ENCODE results near the gene ATP6AP2.
"Not testable (repeated sequence)": the region's sequence is repeated elsewhere in the genome, so short reads cannot be mapped to it uniquely, and the experiment has no call there.

The ATP6AP2 gene, protein sequence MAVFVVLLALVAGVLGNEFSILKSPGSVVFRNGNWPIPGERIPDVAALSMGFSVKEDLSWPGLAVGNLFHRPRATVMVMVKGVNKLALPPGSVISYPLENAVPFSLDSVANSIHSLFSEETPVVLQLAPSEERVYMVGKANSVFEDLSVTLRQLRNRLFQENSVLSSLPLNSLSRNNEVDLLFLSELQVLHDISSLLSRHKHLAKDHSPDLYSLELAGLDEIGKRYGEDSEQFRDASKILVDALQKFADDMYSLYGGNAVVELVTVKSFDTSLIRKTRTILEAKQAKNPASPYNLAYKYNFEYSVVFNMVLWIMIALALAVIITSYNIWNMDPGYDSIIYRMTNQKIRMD

GRCh38 chrX:40580537-40581335 is at the start of gene ATP6AP2:
Gene ATP6AP2 (plus strand): TSS chrX:40580970. CDS start chrX:40581066, 96 bp downstream.
- peak; percentile 83 for DNase-seq

- no peak for DNase-seq
Measured at GRCh38 chrX:40531056-40531826, 49.5 kb upstream of the ATP6AP2 start.

DNA sequence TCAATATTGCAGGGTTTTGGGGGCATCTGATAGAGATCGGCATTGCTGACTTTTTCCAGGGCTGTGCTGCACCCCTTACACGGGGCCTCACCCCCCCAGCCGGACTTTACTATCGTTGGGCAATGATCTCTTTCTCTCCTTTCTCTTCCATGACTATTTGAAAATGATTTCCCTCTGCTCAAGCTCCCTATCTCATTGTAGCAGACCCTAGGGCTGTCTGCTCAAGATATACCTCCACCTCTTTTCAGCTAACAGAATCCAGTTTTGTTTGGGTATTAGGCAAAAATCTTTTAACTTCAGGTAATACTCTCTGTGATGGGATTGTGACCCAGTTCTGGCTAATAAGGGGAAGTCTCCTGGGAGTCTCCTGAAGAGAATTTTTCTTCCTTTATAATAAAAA is 43.5 kb upstream of the ATP6AP2 start:
- DNase-seq: no peak

DNA sequence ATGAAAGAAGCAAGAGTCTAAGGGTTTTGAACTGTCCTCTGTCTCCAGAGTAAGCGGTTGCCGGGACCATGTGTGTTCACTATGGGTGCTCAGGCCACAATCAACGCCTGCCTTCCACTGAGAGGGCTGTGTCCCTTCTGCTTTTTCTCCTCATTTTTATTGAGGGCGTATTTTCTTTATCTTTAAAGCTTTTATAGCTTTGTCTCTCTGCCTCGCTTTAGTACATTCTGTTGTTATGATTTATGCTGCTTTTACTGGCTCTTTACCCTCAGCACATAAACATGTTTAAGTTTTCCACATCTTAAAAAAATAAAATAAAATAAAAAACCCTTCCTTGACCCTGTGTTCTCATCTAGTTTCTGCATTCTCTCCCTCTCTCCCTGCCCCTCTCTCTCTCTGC is 42.4 kb upstream of the ATP6AP2 start:
- DNase-seq: no peak

DNA sequence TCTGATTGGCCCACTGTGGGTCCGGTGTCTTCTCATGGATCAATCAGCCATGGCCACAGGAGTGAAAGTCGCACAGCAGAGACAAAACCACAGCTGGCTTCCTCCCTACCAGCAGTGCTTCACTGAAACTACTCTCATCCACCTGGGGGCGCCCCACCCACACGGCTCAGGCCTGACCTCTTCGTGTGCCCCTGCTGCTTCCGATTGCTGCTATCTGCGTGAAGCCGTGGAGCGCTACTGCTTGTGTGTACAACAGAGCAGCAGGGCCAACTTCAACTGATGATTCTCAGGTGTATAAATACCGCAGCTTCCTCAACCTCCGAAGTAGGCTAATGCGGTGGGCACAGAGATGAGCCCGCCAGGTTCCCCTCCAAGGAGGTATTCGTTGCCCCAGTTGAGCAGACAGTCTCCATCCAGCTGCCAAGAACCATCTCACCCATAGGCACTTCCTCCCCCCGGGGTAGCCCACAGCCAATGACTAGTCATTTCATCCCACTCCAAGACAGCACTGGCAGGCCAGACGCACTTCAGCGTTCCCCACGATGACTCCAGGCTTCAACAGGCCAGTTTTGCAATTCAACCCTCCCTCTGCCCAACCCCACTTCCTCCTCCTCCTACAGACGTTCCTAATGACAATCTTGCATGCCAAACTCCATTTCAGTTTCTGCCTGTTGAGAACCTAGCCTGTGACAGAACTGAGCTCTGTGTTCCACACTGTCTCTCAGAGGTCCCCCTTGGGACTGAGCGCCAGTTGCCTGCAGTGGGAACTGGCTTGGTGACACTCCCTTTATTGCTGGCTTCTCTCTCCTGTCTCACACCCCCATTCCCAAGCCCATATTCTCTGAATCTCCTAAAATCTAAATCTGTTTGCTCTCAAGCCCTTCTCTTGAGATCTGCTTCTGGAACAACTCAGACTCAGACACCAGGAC is 41.3 kb upstream of the ATP6AP2 start:
- peak; percentile 71 for DNase-seq

DNA sequence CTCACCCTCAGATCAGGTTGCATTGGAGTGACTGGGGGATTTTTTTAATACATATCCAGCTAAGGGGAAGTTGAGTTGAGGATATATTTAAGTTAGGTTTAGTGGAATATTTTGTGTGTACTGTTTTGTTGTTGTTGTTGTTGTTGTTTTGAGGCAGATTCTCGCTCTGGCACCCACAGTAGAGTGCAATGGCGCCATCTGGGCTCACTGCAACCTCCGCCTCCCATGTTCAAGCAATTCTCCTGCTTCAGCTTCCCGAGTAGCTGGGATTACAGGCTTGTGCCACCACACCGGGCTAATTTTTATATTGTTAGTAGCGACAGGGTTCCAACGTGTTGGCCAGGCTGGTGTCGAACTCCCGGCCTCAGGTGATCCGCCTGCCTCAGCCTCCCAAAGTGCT is 38.6 kb upstream of the ATP6AP2 start:
- DNase-seq: no peak

GRCh38 chrX:40542972-40543371 is 37.8 kb upstream of the ATP6AP2 start:
- DNase-seq: no peak

- no peak for DNase-seq
Measured at GRCh38 chrX:40543661-40544328, 37.0 kb upstream of the ATP6AP2 start.

- DNase-seq: no peak
Measured at GRCh38 chrX:40544343-40545266, 36.2 kb upstream of the ATP6AP2 start.

DNA sequence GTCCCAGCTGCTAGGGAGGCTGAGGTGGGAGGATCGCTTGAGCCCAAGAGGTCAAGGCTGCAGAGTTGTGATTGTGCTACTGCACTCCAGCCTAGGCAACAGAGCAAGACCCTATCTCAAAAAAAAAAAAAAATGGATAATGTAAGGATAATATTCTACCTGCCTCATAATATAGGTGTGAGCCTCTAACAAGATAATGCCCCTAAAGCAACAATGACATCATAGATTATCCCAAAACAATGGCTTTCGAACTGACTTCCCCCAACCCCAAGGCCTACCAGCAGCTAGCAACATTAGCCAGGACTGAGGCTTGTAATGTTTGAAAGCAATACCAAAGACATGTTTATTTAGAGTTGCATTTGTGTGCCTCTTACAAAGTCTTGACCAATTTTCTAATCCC is 33.9 kb upstream of the ATP6AP2 start:
- no peak for DNase-seq

DNA sequence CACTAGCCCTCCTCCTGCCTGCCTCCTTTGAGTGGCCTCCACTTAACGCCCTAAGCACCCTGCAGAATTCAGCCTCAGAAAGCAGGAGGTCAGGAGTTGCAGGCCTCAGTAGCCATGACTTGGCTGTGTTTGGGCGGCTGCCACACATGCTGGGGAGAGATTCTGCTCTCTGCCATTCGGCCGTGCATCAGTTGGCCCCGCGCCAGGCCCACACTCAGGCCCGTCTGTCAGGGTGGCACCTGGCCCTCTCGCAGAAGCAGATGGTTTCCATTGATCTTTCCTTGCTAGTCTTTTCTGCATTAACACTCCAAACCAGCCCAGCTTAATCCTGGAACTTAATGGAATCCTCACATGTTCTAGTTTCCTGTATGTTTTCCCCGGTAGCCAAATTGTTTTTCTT is 30.7 kb upstream of the ATP6AP2 start:
- DNase-seq: no peak

DNA sequence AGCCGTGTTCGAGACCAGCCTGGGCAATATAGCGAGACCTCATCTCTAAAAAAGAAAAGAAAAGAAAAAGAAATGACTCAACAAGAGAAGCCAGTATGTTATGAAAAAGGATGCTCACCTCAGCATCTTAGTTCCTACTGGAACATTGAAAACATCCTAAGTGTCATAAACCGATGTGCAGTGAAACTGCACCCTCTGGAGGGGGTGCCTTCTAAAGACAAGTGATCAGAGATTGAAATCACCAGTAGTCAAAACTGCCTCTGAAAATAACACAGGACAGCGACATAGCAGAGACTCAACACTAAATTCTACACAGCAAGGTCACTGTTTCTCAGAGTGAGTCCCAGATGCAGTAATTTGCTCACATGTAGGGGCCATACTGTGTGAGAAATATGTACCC is 28.0 kb upstream of the ATP6AP2 start:
- no peak for DNase-seq

GRCh38 chrX:40558590-40558989 is 22.2 kb upstream of the ATP6AP2 start:
- no peak for DNase-seq

GRCh38 chrX:40563784-40564183 is 17.0 kb upstream of the ATP6AP2 start:
- no peak for DNase-seq

- DNase-seq: no peak
Measured at GRCh38 chrX:40564447-40564846, 16.3 kb upstream of the ATP6AP2 start.

- DNase-seq: no peak
Measured at GRCh38 chrX:40570346-40571093, 10.2 kb upstream of the ATP6AP2 start.

GRCh38 chrX:40571164-40571563 is 9.6 kb upstream of the ATP6AP2 start:
- DNase-seq: not testable (repeated sequence)

GRCh38 chrX:40571600-40571999 is 9.2 kb upstream of the ATP6AP2 start:
- DNase-seq: no peak

GRCh38 chrX:40573763-40574162 is 7.0 kb upstream of the ATP6AP2 start:
- DNase-seq: peak; percentile 24

GRCh38 chrX:40575411-40575810 is 5.4 kb upstream of the ATP6AP2 start:
- not testable (repeated sequence) for DNase-seq

Data from activated CD4-positive, alpha-beta T cell treated with anti-CD3 and anti-CD28 coated beads, Interleukin-2, amount 50 U/mL, for 1 hour (primary cell).